Mucosa of stomach (tissue), 1 donor: ENCODE data around the gene P2RY8.
"Not testable (repeated sequence)": the region's sequence is repeated elsewhere in the genome, so short reads cannot be mapped to it uniquely, and the experiment has no call there.

Source experiments
- H3K27me3 ChIP-seq: one replicate; pipeline ENCODE4 v1.7.0; 2013; ENCODE audit warnings: mild to moderate bottlenecking, low read length; ENCODE audit not compliant: control insufficient read depth, insufficient read depth
- H3K36me3 ChIP-seq: one replicate; pipeline ENCODE4 v1.7.0; 2013; ENCODE audit warnings: low read length; ENCODE audit not compliant: control insufficient read depth, insufficient read depth
- H3K4me1 ChIP-seq: one replicate; pipeline ENCODE4 v1.7.0; 2013; ENCODE audit warnings: mild to moderate bottlenecking, low read length; ENCODE audit not compliant: control insufficient read depth, insufficient read depth
- H3K4me3 ChIP-seq: one replicate; pipeline ENCODE4 v1.7.0; 2013; ENCODE audit warnings: low read length
- H3K9ac ChIP-seq: one replicate; pipeline ENCODE4 v1.7.0; 2013; ENCODE audit warnings: mild to moderate bottlenecking, low read length, moderate library complexity
- H3K9me3 ChIP-seq: one replicate; pipeline ENCODE4 v1.7.0; 2013; ENCODE audit warnings: mild to moderate bottlenecking, low read length, moderate library complexity; ENCODE audit not compliant: control insufficient read depth
- donor health status: Pancreatic carcinoma.

P2RY8 gene

DNA sequence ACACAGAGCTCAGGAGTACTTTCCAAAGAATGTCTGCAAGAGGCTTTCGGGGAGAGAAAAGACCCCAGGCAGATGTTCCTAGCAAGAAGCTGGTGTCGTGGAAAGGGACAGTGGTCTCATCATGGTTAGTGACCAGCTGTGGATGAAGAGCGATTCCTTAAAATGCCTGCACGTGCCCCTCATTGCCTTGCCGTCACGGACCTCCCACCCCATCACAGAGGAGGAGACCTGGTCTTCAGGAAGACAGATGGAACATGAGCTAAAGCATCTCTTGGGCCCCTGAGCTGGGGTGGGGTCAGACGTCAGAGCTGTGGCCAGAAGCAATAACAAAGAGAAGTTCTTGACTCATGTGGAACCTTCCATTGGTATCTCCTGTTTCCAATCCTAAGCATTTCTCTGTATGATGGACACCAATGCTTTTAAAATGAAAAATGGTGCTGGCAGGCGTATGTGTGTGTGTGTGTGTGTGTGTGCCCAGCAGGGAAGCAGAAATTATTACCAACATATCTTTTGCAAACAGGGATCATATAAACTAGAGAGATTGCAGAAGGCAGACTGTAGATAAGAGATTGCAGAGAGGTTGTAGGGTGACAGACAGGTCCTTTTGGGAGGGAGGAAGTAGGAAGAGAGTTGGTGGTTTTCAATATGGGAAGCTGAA is 59.1 kb downstream of the P2RY8 start:
- Histone ChIP-seq H3K9me3 (no peaks in the 10 kb centered on the region), H3K9ac (no peak overlapping the region), H3K27me3 (no peaks in the 10 kb centered on the region), H3K36me3 (no peaks in the 10 kb centered on the region), H3K4me1 (no peaks in the 10 kb centered on the region), H3K4me3 (no peak overlapping the region)

DNA sequence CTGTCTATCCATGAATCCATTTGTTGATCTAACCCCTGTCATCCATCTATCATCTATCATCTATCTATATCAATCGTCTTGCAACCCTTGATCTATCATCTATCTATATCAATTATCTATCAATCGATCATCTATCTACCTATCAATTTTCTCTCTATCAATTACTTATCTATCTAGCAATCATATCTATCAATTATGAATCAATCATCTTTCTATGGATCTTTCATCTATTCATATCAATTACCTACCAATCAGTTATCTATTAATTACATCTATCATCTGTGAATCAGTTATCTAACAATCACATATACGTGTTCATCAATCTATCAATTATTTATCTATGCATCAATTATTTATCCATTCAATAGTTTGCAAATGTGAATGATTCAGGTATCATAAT is 59.8 kb downstream of the P2RY8 start:
- Histone ChIP-seq H3K4me1 (no peaks in the 10 kb centered on the region), H3K9ac (no peak overlapping the region), H3K27me3 (no peaks in the 10 kb centered on the region), H3K9me3 (no peaks in the 10 kb centered on the region), H3K36me3 (no peaks in the 10 kb centered on the region), H3K4me3 (no peak overlapping the region)

DNA sequence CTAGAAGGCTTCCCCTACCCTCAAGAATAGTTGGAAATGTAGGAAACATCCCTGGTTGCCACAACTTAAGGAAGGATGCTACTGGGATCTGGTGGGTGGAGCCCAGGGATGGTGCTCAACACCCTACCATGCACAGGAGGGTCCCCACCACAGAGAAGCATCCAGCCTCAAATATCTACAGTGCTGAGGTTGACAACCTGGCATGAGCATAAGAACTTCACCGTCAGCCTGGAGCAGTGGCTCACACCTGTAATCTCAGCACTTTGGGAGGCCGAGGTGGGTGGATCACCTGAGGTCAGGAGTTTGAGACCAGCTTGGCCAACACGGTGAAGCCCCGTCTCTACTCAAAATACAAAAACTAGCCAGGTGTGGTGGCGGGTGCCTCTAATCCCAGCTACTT is 60.3 kb downstream of the P2RY8 start:
- H3K36me3 ChIP-seq: no peaks in the 10 kb centered on the region
- no peaks in the 10 kb centered on the region for H3K27me3 ChIP-seq
- H3K4me3 ChIP-seq: no peak overlapping the region
- no peak overlapping the region for H3K9ac ChIP-seq
- no peaks in the 10 kb centered on the region for H3K4me1 ChIP-seq
- no peaks in the 10 kb centered on the region for H3K9me3 ChIP-seq

DNA sequence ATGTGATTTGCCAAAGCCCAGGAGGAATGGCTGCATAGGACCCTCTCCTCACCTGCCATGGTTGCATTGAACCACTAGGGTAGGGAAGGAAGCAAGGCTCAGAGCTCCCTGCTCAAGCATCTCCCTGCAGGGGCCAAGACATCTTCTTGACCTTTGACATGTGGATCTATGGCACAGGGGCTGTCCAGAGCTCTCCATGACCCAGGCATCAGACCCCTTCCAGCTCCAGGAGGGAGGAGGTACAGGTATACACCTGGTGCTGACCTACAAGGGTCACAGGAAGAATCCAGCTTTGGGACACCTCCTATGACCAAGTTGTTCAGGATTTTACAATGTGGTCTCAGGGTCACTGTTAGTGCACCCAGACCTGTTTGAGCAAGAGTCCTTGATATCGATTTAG is 61.1 kb downstream of the P2RY8 start:
- Histone ChIP-seq H3K4me1 (no peaks in the 10 kb centered on the region), H3K9ac (no peak overlapping the region), H3K4me3 (no peak overlapping the region)

DNA sequence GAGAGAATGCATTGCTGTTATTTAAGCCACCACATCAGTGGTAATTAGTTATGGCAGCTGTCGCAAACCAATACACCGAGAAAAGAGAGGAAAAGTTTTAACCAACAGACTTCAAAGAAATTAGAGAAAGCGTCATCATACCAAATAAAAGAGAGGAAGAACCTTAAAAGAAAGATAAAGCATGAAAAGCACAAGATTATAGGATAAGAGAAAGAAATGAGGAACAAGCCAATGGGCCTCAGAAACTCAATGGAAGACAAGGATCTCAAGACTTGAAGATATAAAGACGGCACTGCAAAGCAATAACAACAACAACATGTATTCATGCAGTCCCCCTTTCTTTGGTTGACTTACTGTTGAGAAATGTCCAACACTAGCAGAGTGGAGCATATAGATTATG is 61.5 kb downstream of the P2RY8 start:
- Histone ChIP-seq H3K36me3 (no peaks in the 10 kb centered on the region), H3K4me3 (no peak overlapping the region), H3K27me3 (no peaks in the 10 kb centered on the region), H3K9ac (no peak overlapping the region), H3K9me3 (no peaks in the 10 kb centered on the region), H3K4me1 (no peaks in the 10 kb centered on the region)

More for the DNA sequence above, 61.1 kb downstream of the P2RY8 start:
- no peaks in the 10 kb centered on the region for H3K9me3 ChIP-seq
- H3K27me3 ChIP-seq: no peaks in the 10 kb centered on the region
- H3K36me3 ChIP-seq: no peaks in the 10 kb centered on the region

DNA sequence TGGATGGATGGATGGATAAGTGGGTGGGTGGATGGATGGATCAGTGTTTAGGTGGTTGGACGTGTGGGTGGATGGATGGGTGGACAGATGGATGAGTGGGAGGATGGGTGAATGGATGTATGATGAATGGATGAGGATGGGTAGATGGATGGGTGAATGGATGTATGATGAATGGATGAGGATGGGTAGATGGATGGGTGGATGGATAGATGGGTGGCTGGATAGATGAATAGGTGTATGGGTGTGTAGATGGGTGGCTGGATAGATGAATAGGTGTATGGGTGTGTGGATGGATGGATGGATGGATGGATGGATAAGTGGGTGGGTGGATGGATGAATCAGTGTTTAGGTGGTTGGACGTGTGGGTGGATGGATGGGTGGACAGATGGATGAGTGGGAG is 62.4 kb downstream of the P2RY8 start:
- H3K27me3 ChIP-seq, H3K4me1 ChIP-seq, H3K9me3 ChIP-seq, H3K4me3 ChIP-seq, H3K9ac ChIP-seq, H3K36me3 ChIP-seq: not testable (repeated sequence)

DNA sequence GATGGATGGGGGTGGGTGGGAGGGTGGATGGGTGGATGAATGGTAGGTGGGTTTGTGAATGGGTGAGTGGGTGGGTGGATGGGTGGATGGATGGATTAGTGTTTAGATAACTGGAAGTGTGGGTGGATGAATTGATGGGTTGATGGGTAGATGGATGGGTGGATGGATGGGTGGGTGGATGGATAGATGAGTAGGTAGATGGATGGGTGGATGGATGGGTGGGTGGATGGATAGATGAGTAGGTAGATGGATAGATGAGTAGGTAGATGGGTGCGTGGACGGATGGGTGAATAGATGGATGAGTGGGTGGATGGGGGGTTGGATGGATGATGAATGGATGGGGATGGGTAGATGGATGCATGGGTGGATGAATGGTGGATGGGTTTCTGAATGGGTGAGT is 64.0 kb downstream of the P2RY8 start:
- no peaks in the 10 kb centered on the region for H3K4me1 ChIP-seq
- H3K9me3 ChIP-seq: no peaks in the 10 kb centered on the region
- H3K27me3 ChIP-seq: no peaks in the 10 kb centered on the region
- H3K36me3 ChIP-seq: no peaks in the 10 kb centered on the region
- no peak overlapping the region for H3K9ac ChIP-seq
- H3K4me3 ChIP-seq: no peak overlapping the region

DNA sequence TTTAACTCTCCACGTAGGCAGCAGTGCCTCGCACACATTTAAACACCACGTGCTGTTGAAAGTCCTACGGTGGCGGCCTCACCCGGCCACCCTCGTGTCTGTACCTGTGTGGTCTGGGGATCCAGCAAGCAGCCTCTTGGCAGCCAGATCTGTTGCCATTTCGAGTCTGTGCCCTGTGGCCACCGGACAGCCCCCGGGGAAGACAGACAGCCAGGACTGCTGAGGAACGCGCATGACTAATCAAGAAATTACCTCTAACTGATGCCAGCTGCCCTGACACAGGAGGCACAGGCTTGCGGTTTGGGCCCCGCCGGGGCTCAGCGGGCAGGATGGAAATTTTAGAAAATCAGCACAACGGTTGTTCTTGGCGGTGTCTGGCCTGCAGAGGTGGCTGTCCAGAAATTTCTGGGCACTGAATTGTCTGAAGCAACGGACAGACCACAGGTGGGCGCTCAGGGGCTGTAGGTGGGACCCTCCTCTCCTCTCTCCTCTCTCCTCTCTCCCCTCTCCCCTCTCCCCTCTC is 68.7 kb downstream of the P2RY8 start:
- Histone ChIP-seq H3K9me3 (no peaks in the 10 kb centered on the region), H3K36me3 (no peaks in the 10 kb centered on the region), H3K9ac (no peak overlapping the region), H3K4me1 (no peaks in the 10 kb centered on the region), H3K27me3 (peaks cover 4% of the 10 kb centered on the region), H3K4me3 (no peak overlapping the region)

DNA sequence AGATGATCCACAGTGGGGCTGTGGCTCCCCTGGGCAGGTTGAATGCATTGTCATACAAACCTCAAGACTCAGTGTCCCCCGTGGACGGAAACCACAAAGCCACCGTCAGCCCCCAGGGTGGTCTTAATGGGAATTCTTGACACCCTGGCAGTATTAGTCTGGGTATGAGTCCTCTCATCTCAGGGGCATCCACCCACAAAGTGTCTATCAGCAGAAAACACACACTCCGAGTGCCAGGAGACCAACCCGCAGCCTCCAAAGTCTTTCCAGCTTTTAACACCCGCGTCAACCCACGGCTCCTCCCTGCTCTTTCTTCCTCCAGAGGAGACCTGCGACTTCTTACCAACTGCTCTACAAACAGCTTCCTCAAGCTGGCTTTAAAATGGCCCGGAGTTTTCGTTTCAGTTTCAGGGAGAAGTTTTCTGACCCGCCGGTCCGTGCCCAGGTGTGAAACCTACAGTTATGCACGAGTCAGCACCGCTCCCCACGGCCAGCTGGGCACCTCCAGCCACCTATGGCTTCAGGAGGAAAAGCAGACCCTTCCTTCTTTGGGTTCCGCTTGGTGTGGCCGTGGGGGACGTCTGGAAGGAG is 69.9 kb downstream of the P2RY8 start:
- Histone ChIP-seq H3K9ac (no peak overlapping the region), H3K9me3 (no peaks in the 10 kb centered on the region), H3K4me1 (no peaks in the 10 kb centered on the region), H3K36me3 (no peaks in the 10 kb centered on the region), H3K4me3 (no peak overlapping the region), H3K27me3 (peaks cover 4% of the 10 kb centered on the region)

DNA sequence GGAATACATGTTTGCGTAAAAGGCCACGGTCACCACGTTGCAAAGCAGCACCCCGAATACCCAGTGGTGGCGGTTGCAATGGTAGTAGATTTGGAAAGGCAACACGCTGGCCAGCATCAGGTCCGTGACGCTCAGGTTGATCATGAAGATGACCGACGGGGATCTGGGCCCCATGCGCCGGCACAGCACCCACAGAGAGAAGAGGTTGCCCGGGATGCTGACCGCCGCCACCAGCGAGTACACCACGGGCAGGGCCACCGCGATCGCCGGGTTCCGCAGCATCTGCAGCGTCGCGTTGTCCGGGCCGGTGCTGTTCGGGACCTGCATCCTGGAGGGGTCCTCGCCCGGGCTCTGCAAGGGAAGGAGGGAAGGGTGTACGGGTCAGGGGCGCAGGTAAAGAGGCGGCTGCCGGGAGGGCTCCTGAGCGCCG is 70.7 kb downstream of the P2RY8 start:
- H3K4me1 ChIP-seq: no peaks in the 10 kb centered on the region
- H3K4me3 ChIP-seq: no peak overlapping the region
- no peaks in the 10 kb centered on the region for H3K9me3 ChIP-seq
- no peak overlapping the region for H3K9ac ChIP-seq
- H3K27me3 ChIP-seq: peaks cover 4% of the 10 kb centered on the region
- H3K36me3 ChIP-seq: no peaks in the 10 kb centered on the region

DNA sequence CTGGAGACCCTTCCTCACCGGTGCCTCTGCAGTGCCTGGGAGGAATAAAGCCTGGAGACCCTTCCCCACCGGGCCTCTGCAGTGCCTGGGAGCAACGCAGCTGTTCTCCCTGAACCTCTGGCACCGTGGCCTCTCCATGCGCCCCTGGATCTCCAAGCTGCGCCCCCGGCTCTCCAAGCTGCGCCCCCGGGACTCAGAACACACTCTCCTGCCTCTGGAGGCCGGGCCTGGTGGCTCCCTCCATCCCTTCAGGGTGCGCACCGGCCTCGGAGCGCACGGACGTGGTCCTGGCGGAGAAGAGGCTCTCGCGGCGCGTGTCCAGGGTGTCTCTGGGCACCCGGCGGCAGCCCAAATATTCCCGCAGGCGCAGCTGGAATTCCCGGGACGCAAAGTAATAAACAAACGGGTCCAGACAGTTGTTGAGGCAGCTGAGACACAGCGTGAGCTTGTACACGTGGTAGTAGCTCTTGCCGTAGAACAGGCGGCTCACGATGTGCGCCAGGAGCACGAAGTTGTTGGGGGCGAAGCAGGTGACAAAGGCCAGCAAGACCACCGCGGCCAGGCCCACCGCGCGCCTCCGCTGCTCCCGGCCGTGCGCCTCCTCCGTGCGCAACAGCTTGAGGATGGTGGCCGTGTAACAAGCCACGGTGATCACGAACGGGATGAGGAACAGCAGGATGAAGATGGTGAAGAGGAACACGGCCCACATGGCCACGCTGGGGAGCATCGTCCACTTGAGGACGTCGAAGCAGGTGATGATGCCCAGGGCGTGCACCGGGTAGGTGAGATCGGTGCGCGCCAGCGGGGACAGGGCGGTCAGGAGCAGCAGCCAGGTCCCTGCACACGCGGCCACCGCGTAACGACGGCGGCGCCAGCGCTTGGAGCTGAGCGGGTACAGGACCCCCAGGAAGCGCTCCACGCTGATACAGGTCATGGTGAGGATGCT is 71.4 kb downstream of the P2RY8 start:
- no peaks in the 10 kb centered on the region for H3K36me3 ChIP-seq
- no peak overlapping the region for H3K4me3 ChIP-seq
- H3K9ac ChIP-seq: no peak overlapping the region
- peaks cover 4% of the 10 kb centered on the region for H3K27me3 ChIP-seq
- no peaks in the 10 kb centered on the region for H3K9me3 ChIP-seq
- no peaks in the 10 kb centered on the region for H3K4me1 ChIP-seq

DNA sequence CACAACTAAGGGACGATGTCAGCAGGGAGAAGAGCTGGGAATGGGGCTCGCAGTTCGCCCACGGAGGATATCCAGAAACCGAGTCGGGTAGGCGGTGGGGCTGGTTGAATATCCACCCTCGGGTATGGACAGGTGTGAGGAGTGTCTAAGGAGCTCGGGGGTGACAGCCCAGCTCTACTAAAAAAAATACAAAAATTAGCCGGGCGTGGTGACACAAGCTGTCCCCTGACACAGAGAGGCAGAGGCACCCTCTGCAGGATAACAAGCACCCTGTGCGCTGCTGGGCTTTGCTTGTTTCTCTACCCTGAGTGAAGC is 72.1 kb downstream of the P2RY8 start:
- Histone ChIP-seq H3K4me3 (no peak overlapping the region), H3K4me1 (no peaks in the 10 kb centered on the region), H3K36me3 (no peaks in the 10 kb centered on the region), H3K9me3 (no peaks in the 10 kb centered on the region), H3K9ac (no peak overlapping the region), H3K27me3 (peaks cover 4% of the 10 kb centered on the region)
